ENCODE data around the gene SLC41A3.
"Not testable (repeated sequence)": the region's sequence is repeated elsewhere in the genome, so short reads cannot be mapped to it uniquely, and the experiment has no call there.

DNA sequence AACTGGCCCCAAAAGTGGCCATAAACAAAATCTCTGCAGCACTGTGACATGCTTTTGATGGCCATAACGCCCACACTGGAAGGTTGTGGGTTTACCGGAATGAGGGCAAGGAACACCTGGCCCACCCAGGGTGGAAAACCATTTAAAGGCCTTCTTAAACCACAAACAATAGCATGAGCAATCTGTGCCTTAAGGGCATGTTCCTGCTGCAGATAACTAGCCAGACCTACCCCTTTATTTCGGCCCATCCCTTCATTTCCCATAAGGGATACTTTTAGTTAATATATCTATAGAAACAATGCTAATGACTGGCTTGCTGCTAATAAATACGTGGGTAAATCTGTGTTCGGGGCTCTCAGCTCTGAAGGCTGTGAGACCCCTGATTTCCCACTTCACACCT is 8.2 kb upstream of the SLC41A3 start:
- TF ChIP-seq POLR2AphosphoS5, POLR2A (IDR thresholded peaks at IDR 0.05): not testable (repeated sequence)
- TF ChIP-seq, protein P1, sequence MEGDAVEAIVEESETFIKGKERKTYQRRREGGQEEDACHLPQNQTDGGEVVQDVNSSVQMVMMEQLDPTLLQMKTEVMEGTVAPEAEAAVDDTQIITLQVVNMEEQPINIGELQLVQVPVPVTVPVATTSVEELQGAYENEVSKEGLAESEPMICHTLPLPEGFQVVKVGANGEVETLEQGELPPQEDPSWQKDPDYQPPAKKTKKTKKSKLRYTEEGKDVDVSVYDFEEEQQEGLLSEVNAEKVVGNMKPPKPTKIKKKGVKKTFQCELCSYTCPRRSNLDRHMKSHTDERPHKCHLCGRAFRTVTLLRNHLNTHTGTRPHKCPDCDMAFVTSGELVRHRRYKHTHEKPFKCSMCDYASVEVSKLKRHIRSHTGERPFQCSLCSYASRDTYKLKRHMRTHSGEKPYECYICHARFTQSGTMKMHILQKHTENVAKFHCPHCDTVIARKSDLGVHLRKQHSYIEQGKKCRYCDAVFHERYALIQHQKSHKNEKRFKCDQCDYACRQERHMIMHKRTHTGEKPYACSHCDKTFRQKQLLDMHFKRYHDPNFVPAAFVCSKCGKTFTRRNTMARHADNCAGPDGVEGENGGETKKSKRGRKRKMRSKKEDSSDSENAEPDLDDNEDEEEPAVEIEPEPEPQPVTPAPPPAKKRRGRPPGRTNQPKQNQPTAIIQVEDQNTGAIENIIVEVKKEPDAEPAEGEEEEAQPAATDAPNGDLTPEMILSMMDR (IDR thresholded peaks at IDR 0.05), result not testable (repeated sequence)
